ENCODE measurements around the gene SLC29A1.

GRCh38 chr6:44201200-44201599, 22.2 kb upstream of the SLC29A1 start:
- TF ChIP-seq, protein P1, sequence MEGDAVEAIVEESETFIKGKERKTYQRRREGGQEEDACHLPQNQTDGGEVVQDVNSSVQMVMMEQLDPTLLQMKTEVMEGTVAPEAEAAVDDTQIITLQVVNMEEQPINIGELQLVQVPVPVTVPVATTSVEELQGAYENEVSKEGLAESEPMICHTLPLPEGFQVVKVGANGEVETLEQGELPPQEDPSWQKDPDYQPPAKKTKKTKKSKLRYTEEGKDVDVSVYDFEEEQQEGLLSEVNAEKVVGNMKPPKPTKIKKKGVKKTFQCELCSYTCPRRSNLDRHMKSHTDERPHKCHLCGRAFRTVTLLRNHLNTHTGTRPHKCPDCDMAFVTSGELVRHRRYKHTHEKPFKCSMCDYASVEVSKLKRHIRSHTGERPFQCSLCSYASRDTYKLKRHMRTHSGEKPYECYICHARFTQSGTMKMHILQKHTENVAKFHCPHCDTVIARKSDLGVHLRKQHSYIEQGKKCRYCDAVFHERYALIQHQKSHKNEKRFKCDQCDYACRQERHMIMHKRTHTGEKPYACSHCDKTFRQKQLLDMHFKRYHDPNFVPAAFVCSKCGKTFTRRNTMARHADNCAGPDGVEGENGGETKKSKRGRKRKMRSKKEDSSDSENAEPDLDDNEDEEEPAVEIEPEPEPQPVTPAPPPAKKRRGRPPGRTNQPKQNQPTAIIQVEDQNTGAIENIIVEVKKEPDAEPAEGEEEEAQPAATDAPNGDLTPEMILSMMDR (IDR thresholded peaks at IDR 0.05; ENCODE audit: insufficient read depth, low read length, poor library complexity, severe bottlenecking) = no peak
- TF ChIP-seq EZH2phosphoT487 (conservative IDR thresholded peaks at IDR 0.05; ENCODE audit: low read length) = no peak
